GM12874 (cell line): ENCODE results near the gene OAS1.

ENCODE experiments used
- TF ChIP-seq, protein P1 (sequence below): IDR thresholded peaks from 2 replicates; pipeline ENCODE4 v1.5.1; 2011; ENCODE audit warnings: low read depth, mild to moderate bottlenecking, control low read depth, low read length, moderate library complexity; ENCODE audit not compliant: insufficient read depth

OAS1 gene

DNA sequence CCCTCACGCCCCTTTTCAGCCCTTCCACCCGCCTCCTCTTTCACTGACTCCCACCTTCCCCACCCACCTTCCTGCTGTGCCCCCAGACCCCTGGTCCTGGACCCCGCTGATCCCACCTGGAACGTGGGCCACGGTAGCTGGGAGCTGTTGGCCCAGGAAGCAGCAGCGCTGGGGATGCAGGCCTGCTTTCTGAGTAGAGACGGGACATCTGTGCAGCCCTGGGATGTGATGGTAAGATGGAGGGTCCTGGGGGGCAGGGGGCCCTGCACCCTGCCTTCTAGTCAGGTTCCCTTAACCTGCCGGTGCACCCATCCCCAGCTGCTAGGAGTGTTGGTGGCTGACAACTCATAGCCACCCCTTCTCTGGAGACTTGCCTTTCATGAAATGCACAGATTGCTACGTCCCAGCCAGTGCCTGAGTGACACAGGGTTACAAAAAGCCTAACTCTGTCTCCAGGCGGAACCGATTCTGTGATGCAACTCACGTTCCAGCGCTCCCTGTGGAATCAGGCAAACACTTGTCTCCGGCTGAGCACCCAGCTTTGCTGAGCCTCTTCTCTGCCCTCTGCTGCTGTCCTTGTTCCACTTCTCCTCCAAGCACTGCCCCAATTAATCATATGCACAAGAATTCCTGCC lies 56.6 kb downstream of the OAS1 start:
- TF ChIP-seq, protein P1, sequence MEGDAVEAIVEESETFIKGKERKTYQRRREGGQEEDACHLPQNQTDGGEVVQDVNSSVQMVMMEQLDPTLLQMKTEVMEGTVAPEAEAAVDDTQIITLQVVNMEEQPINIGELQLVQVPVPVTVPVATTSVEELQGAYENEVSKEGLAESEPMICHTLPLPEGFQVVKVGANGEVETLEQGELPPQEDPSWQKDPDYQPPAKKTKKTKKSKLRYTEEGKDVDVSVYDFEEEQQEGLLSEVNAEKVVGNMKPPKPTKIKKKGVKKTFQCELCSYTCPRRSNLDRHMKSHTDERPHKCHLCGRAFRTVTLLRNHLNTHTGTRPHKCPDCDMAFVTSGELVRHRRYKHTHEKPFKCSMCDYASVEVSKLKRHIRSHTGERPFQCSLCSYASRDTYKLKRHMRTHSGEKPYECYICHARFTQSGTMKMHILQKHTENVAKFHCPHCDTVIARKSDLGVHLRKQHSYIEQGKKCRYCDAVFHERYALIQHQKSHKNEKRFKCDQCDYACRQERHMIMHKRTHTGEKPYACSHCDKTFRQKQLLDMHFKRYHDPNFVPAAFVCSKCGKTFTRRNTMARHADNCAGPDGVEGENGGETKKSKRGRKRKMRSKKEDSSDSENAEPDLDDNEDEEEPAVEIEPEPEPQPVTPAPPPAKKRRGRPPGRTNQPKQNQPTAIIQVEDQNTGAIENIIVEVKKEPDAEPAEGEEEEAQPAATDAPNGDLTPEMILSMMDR = no peak

DNA sequence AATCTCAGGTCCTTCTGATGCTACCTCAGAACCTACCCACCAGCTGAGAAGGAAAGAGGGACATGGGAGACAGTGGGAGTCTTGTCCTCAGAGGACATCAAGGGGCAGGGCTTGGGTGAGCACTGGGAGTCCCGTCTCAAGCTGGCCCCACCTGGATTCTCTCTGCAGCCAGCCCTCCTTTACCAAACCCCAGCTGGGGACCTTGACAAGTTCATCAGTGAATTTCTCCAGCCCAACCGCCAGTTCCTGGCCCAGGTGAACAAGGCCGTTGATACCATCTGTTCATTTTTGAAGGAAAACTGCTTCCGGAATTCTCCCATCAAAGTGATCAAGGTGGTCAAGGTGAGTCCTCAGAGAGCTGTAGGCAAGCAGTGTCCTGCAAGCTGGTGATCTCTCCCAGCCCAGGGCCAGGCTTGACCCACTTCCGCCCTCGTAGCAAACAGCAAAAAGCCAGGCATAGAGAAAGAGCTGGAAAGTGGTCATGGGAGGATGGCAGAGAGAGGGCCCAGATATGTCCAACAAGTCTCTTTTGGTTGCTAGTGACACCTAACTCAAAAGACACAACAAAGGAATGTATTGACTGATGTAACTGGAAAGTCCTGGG lies 57.4 kb downstream of the OAS1 start:
- TF ChIP-seq, protein P1 = no peak

GRCh38 chr12:112964915-112965314 lies 58.2 kb downstream of the OAS1 start:
- TF ChIP-seq, protein P1 = no peak

DNA sequence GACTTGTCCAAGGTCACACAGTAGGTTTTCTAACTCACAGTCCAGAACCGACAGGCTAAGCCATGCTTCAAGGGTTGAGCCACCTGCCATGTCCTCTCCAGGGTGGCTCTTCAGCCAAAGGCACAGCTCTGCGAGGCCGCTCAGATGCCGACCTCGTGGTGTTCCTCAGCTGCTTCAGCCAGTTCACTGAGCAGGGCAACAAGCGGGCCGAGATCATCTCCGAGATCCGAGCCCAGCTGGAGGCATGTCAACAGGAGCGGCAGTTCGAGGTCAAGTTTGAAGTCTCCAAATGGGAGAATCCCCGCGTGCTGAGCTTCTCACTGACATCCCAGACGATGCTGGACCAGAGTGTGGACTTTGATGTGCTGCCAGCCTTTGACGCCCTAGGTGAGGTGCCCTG lies 58.9 kb downstream of the OAS1 start:
- TF ChIP-seq, protein P1 = no peak

- TF ChIP-seq, protein P1 = no peak
These were observed 60.5 kb downstream of the OAS1 start for GRCh38 chr12:112967306-112967705.

- TF ChIP-seq, protein P1 = no peak
These were observed 61.1 kb downstream of the OAS1 start for GRCh38 chr12:112967858-112968257.
